SK-N-SH (cell line): ENCODE results near the gene NAA40. TPM values are rescaled to one million over a fixed set of nuclear protein-coding genes. Genes with fewer than 3 reads are reported as not detected.

ENCODE experiments used
- CTCF ChIA-PET: fragments of 300-600, 350-600 bp; formaldehyde crosslinking; extraction: SDS; loops from one replicate; lab custom pipeline; 2021; lab: Yijun Ruan, JAX
- POLR2A ChIA-PET: fragments of 350-600 bp; sonication (Branson Sonifier 250); formaldehyde crosslinking; extraction: SDS; loops from one replicate; lab custom pipeline; 2020; ENCODE audit warnings: antibody characterized with exemption, inconsistent platforms; lab: Yijun Ruan, JAX
- DNase-seq: peaks from one replicate; pipeline ENCODE4 v3.0.0; 2012
- H2AFZ ChIP-seq: fragments of 200-600 bp; sonication (generic); 2 replicates; pipeline ENCODE4 v1.8.1; 2016; ENCODE audit warnings: antibody characterized with exemption, mild to moderate bottlenecking, low read depth
- H3F3A ChIP-seq: fragments of 200-600 bp; sonication (generic); replicated peaks from 2 replicates; pipeline ENCODE3; 2016; ENCODE audit warnings: antibody characterized with exemption, mild to moderate bottlenecking; ENCODE audit not compliant: insufficient read depth
- H3K27ac ChIP-seq, 2 experiments: fragments of 200-500 bp in 1 of 2; fragments of 200-600 bp in 1 of 2; sonication (Bioruptor generic) in 1 of 2; sonication (generic), shearing (Covaris generic) in 1 of 2; 2 replicates each; pipeline versions ENCODE4 v1.5.1 to v1.6.1; 2014 to 2016; ENCODE audit warnings: low read depth in 2 of 2, inconsistent platforms in 1 of 2, low read length in 1 of 2, mild to moderate bottlenecking in 1 of 2, mixed read lengths in 1 of 2
- H3K27me3 ChIP-seq: fragments of 200-600 bp; sonication (generic), shearing (Covaris generic); 2 replicates; pipeline ENCODE4 v1.6.1; 2016; ENCODE audit warnings: mixed run types; ENCODE audit not compliant: insufficient read depth
- H3K36me3 ChIP-seq, 2 experiments: fragments of 200-500 bp in 1 of 2; fragments of 200-600 bp in 1 of 2; sonication (Bioruptor generic) in 1 of 2; sonication (generic) in 1 of 2; replicated peaks in 1 of 2; 2 replicates each; pipeline versions ENCODE3 to v1.5.1; 2014 to 2016; ENCODE audit warnings: low read length in 1 of 2, mild to moderate bottlenecking in 1 of 2; ENCODE audit not compliant: insufficient read depth in 2 of 2, control insufficient read depth in 1 of 2
- H3K4me1 ChIP-seq, 2 experiments: fragments of 200-500 bp in 1 of 2; fragments of 200-600 bp in 1 of 2; sonication (Bioruptor generic) in 1 of 2; sonication (generic), shearing (Covaris generic) in 1 of 2; 2 replicates each; pipeline versions ENCODE4 v1.5.1 to v1.6.1; 2014 to 2016; ENCODE audit warnings: low read depth in 1 of 2, low read length in 1 of 2, mixed run types in 1 of 2; ENCODE audit not compliant: insufficient read depth in 2 of 2, control insufficient read depth in 1 of 2
- H3K4me2 ChIP-seq: fragments of 200-600 bp; sonication (generic), shearing (Covaris generic); 2 replicates; pipeline ENCODE4 v1.6.1; 2017; ENCODE audit warnings: mixed run types
- H3K4me3 ChIP-seq, 2 experiments: fragments of 200-500 bp in 1 of 2; fragments of 200-600 bp in 1 of 2; sonication (Bioruptor generic) in 1 of 2; sonication (generic), shearing (Covaris generic) in 1 of 2; 2 replicates each; pipeline versions ENCODE4 v1.5.1 to v1.8.1; 2014 to 2016; ENCODE audit warnings: low read depth in 2 of 2, inconsistent platforms in 1 of 2, low read length in 1 of 2, mild to moderate bottlenecking in 1 of 2, mixed read lengths in 1 of 2, moderate library complexity in 1 of 2
- H3K79me2 ChIP-seq: fragments of 200-600 bp; sonication (generic); 2 replicates; pipeline ENCODE4 v1.8.1; 2017; ENCODE audit warnings: mild to moderate bottlenecking; ENCODE audit not compliant: insufficient read depth
- H3K9ac ChIP-seq: fragments of 200-600 bp; sonication (generic); 2 replicates; pipeline ENCODE4 v1.6.1; 2017; ENCODE audit warnings: mixed run types
- H3K9me2 ChIP-seq: fragments of 200-600 bp; sonication (generic); 2 replicates; pipeline ENCODE4 v1.6.1; 2017; ENCODE audit warnings: mixed run types
- H3K9me3 ChIP-seq: fragments of 200-600 bp; sonication (generic); 2 replicates; pipeline ENCODE4 v1.6.1; 2017; ENCODE audit warnings: mixed run types, mild to moderate bottlenecking, moderate library complexity
- H4K20me1 ChIP-seq: fragments of 200-600 bp; sonication (generic); 2 replicates; pipeline ENCODE4 v1.6.1; 2017; ENCODE audit warnings: mild to moderate bottlenecking, mixed run types; ENCODE audit not compliant: insufficient read depth
- ELF1 ChIP-seq: IDR thresholded peaks from 2 replicates; pipeline ENCODE4 v1.4.0; 2012
- FOSL2 ChIP-seq: IDR thresholded peaks from 2 replicates; pipeline ENCODE4 v1.4.0; 2012; ENCODE audit warnings: low read depth, mild to moderate bottlenecking, moderate library complexity, borderline replicate concordance
- FOXM1 ChIP-seq: IDR thresholded peaks from 2 replicates; pipeline ENCODE4 v1.4.0; 2012; ENCODE audit warnings: low read depth, mild to moderate bottlenecking
- GABPA ChIP-seq: IDR thresholded peaks from 2 replicates; pipeline ENCODE4 v1.4.0; 2012; ENCODE audit warnings: low read depth, mild to moderate bottlenecking
- JUND ChIP-seq: IDR thresholded peaks from 2 replicates; pipeline ENCODE4 v1.4.0; 2012
- NRF1 ChIP-seq: IDR thresholded peaks from 2 replicates; pipeline ENCODE4 v1.6.1; 2012; ENCODE audit warnings: low read depth, mild to moderate bottlenecking, low read length
- PBX3 ChIP-seq: IDR thresholded peaks from 2 replicates; pipeline ENCODE4; 2012
- RAD21 ChIP-seq: IDR thresholded peaks from 2 replicates; pipeline ENCODE4 v1.6.1; 2012; ENCODE audit warnings: mild to moderate bottlenecking, low read length
- REST ChIP-seq: IDR thresholded peaks from 2 replicates; pipeline ENCODE4 v1.6.1; 2012; ENCODE audit warnings: mild to moderate bottlenecking, low read depth, low read length, moderate library complexity
- RFX5 ChIP-seq: IDR thresholded peaks from 2 replicates; pipeline ENCODE4 v1.6.1; 2012; ENCODE audit warnings: mild to moderate bottlenecking, improper control_type of control experiment, low read length
- TAF1 ChIP-seq: IDR thresholded peaks from 2 replicates; pipeline ENCODE4 v1.6.1; 2012; ENCODE audit warnings: low read depth, mild to moderate bottlenecking, low read length, moderate library complexity, borderline replicate concordance
- USF1 ChIP-seq: IDR thresholded peaks from 2 replicates; pipeline ENCODE4 v1.4.0; 2012; ENCODE audit warnings: low read depth, borderline replicate concordance
- YY1 ChIP-seq: IDR thresholded peaks from 2 replicates; pipeline ENCODE4 v1.4.0; 2012; ENCODE audit warnings: low read depth, mild to moderate bottlenecking
- WGBS: methylation state at CpG from one replicate; pipeline ENCODE4 v1.1.6; 2017; ENCODE audit warnings: low lambda C conversion rate; 5-methylcytosine and 5-hydroxymethylcytosine counted together
- polyA plus RNA-seq, 3 experiments: library from polyadenylated mRNA; depleted of rRNA; stranded (reverse); fragments of >200 nt; gene quantifications; 2 replicates each; pipeline ENCODE4 v1.2.3, GENCODE V29; 2012

The NAA40 gene
- polyA plus RNA-seq, 1 of the 3 experiments (the other 2 are of a cell fraction): 33.0 TPM

GRCh38 chr11:63937713-63938478 is 906 bp upstream of the NAA40 start:
- H3K4me2 ChIP-seq: peak overlapping the region; percentile 99
- WGBS: 35% methylated on average over 30 of the region's 30 CpGs
- POLR2A ChIA-PET: interaction anchor here (0.5 to 1.1 kb wide), 2 partner anchors 20 to 370 kb away, joined by 5 to 7 read pairs; partner anchors contain the start of gene RCOR2
- H3K27me3 ChIP-seq: no peaks in the 10 kb centered on the region
- H3K79me2 ChIP-seq: peaks cover 39% of the 10 kb centered on the region
- H2AFZ ChIP-seq: peak overlapping the region; percentile 99
- TF ChIP-seq JUND (no peak), PBX3 (no peak), YY1 (no peak), TAF1 (0 out of 2 replicates have a peak, but pooled peaks have one; percentile 4), RFX5 (no peak), USF1 (peak; percentile 61; the same call in 1 of the 2 replicates)
- TF ChIP-seq, all 33 proteins: peak for 2
- Histone ChIP-seq H3K9ac (peak overlapping the region; percentile 51; the same call in 1 of the 2 replicates), H4K20me1 (0 out of 2 replicates have a peak, but pooled peaks cover 8% of the 10 kb centered on the region), H3K4me1 (peaks cover 7 to 12% of the 10 kb centered on the region in 2 experiments; a peak in 2 of 4 replicates), H3K9me3 (no peaks in the 10 kb centered on the region), H3K27ac (peak overlapping the region; percentile 67), H3K4me3 (peak overlapping the region; percentile 64 to 69), H3K36me3 (peaks cover 0 to 2% of the 10 kb centered on the region in 2 experiments), H3K9me2 (no peaks in the 10 kb centered on the region), H3F3A (no peaks in the 10 kb centered on the region)
- CTCF ChIA-PET: interaction anchor here (1.0 to 2.9 kb wide), 3 partner anchors 18 to 101 kb away, joined by 3 to 14 read pairs (median 4); partner anchors contain the start of gene RCOR2
- DNase-seq: peak; percentile 50

GRCh38 chr11:63939397-63939891 is 642 bp downstream of the NAA40 start:
- no peak for TF ChIP-seq GABPA
- no peak for TF ChIP-seq FOSL2
- TF ChIP-seq PBX3: no peak
- TF ChIP-seq FOXM1: no peak
- no peak for TF ChIP-seq ELF1
- TF ChIP-seq NRF1: no peak
- TF ChIP-seq RAD21: no peak
- no peak for TF ChIP-seq REST
- Histone ChIP-seq H3K9ac (peak overlapping the region; percentile 79), H2AFZ (peak overlapping the region; percentile 74; the same call in 1 of the 2 replicates), H3K4me2 (peak overlapping the region; percentile 99), H3K4me3 (peak overlapping the region; percentile 69 to 79), H3K27ac (peak overlapping the region; percentile 42 to 82; a peak in 3 of 4 replicates), H3K4me1 (peaks cover 12 to 17% of the 10 kb centered on the region in 2 experiments; a peak in 2 of 4 replicates), H3K36me3 (peaks cover 0 to 2% of the 10 kb centered on the region in 2 experiments), H4K20me1 (peaks cover 16% of the 10 kb centered on the region; the same call in 1 of the 2 replicates), H3F3A (no peaks in the 10 kb centered on the region), H3K9me3 (no peaks in the 10 kb centered on the region), H3K27me3 (no peaks in the 10 kb centered on the region), H3K79me2 (peaks cover 54% of the 10 kb centered on the region), H3K9me2 (no peaks in the 10 kb centered on the region)
- POLR2A ChIA-PET: interaction anchor here (1.1 kb wide), 1 partner anchor 22 kb away, joined by 7 read pairs; the partner anchor contains the start of gene RCOR2
- 7% methylated on average over 22 of the region's 26 CpGs for WGBS
- DNase-seq: no peak
- CTCF ChIA-PET: interaction anchor here (0.9 to 2.9 kb wide), 7 partner anchors 13 to 171 kb away, joined by 3 to 14 read pairs (median 3); partner anchors contain the start of genes RCOR2 and ZFTA
